Measurements from ENCODE around the gene SCYGR7.

SCYGR7 gene

GRCh38 chr2:227772932-227773331 is 44.8 kb downstream of the SCYGR7 start:
- no peaks in the 10 kb centered on the region for H3K9me3 ChIP-seq (ENCODE audit: insufficient read depth, low read length, severe bottlenecking)
- ATAC-seq (ENCODE audit: insufficient read depth, low read depth) (no peak), DNase-seq (no peak)
- TF ChIP-seq, protein P1, sequence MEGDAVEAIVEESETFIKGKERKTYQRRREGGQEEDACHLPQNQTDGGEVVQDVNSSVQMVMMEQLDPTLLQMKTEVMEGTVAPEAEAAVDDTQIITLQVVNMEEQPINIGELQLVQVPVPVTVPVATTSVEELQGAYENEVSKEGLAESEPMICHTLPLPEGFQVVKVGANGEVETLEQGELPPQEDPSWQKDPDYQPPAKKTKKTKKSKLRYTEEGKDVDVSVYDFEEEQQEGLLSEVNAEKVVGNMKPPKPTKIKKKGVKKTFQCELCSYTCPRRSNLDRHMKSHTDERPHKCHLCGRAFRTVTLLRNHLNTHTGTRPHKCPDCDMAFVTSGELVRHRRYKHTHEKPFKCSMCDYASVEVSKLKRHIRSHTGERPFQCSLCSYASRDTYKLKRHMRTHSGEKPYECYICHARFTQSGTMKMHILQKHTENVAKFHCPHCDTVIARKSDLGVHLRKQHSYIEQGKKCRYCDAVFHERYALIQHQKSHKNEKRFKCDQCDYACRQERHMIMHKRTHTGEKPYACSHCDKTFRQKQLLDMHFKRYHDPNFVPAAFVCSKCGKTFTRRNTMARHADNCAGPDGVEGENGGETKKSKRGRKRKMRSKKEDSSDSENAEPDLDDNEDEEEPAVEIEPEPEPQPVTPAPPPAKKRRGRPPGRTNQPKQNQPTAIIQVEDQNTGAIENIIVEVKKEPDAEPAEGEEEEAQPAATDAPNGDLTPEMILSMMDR (IDR thresholded peaks at IDR 0.05; ENCODE audit: borderline replicate concordance, extremely low read depth, low read length, poor library complexity, severe bottlenecking) = no peak
- no peak for TF ChIP-seq EZH2 (IDR thresholded peaks at IDR 0.05; ENCODE audit: borderline replicate concordance, low read depth, low read length, severe bottlenecking)
- H4K20me1 ChIP-seq (ENCODE audit: insufficient read depth, low read length) = no peaks in the 10 kb centered on the region
- H3K27me3 ChIP-seq (ENCODE audit: insufficient read depth, low read length, poor library complexity) = no peaks in the 10 kb centered on the region
- no peak overlapping the region for H3K4me2 ChIP-seq (ENCODE audit: insufficient read depth, low read length)
- no peak overlapping the region for H3K27ac ChIP-seq (ENCODE audit: low read length)
- H2AFZ ChIP-seq (ENCODE audit: low read depth, low read length) = no peak overlapping the region
- H3K4me1 ChIP-seq (ENCODE audit: insufficient read depth, low read length) = no peaks in the 10 kb centered on the region
- no peaks in the 10 kb centered on the region for H3K36me3 ChIP-seq (ENCODE audit: insufficient read depth, low read length)
- H3K4me3 ChIP-seq (ENCODE audit: low read depth in 1 of 2, low read length in 2 of 2) = no peak overlapping the region
- no peaks in the 10 kb centered on the region for H3K79me2 ChIP-seq (ENCODE audit: insufficient read depth, low read length)
- no peak overlapping the region for H3K9ac ChIP-seq (ENCODE audit: low read depth, low read length)

DNA sequence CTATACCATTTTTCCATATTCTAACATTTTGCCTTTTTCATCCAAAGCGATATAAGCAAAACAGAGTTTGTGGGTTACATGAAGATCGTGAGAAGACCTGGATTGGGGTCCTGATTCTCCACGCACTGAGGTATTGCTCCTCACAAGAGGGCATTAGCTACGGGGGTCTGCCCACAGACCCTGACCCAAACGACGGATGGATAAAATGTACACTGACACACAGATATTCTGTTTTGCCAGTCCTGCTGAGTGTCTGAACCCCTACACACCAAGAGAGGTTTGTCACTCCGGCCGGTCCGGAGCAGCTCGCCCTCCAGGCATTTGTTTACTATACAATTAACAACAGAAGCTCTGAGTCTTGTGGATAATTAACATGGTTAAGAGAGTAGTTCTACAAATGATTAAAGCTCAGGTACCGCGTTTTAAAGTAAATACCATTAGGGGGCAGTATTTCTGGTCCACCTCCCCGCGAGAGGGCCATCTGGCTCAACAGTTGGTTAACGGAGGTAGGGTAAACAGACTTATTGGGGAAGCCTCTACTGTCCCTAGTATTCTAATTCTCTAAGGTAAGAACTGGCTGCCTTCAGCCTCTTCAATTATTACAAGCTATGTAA is 46.0 kb downstream of the SCYGR7 start:
- Histone ChIP-seq H3K27me3 (ENCODE audit: insufficient read depth, low read length, poor library complexity) (no peaks in the 10 kb centered on the region), H3K79me2 (ENCODE audit: insufficient read depth, low read length) (no peaks in the 10 kb centered on the region), H3K27ac (ENCODE audit: low read length) (no peak overlapping the region), H3K4me2 (ENCODE audit: insufficient read depth, low read length) (no peak overlapping the region), H3K9ac (ENCODE audit: low read depth, low read length) (no peak overlapping the region), H3K36me3 (ENCODE audit: insufficient read depth, low read length) (no peaks in the 10 kb centered on the region), H4K20me1 (ENCODE audit: insufficient read depth, low read length) (no peaks in the 10 kb centered on the region), H3K4me1 (ENCODE audit: insufficient read depth, low read length) (no peaks in the 10 kb centered on the region), H3K9me3 (ENCODE audit: insufficient read depth, low read length, severe bottlenecking) (no peaks in the 10 kb centered on the region), H3K4me3 (ENCODE audit: low read depth in 1 of 2, low read length in 2 of 2) (no peak overlapping the region), H2AFZ (ENCODE audit: low read depth, low read length) (no peak overlapping the region)
- TF ChIP-seq, protein P1 (IDR thresholded peaks at IDR 0.05; ENCODE audit: borderline replicate concordance, extremely low read depth, low read length, poor library complexity, severe bottlenecking) = no peak
- TF ChIP-seq EZH2 (IDR thresholded peaks at IDR 0.05; ENCODE audit: borderline replicate concordance, low read depth, low read length, severe bottlenecking) = no peak
- DNase-seq (no peak), ATAC-seq (ENCODE audit: insufficient read depth, low read depth) (no peak)

- Histone ChIP-seq H2AFZ (ENCODE audit: low read depth, low read length) (no peak overlapping the region), H3K4me2 (ENCODE audit: insufficient read depth, low read length) (no peak overlapping the region), H3K9me3 (ENCODE audit: insufficient read depth, low read length, severe bottlenecking) (no peaks in the 10 kb centered on the region), H3K79me2 (ENCODE audit: insufficient read depth, low read length) (no peaks in the 10 kb centered on the region), H3K9ac (ENCODE audit: low read depth, low read length) (no peak overlapping the region), H3K4me3 (ENCODE audit: low read depth in 1 of 2, low read length in 2 of 2) (no peak overlapping the region), H3K4me1 (ENCODE audit: insufficient read depth, low read length) (no peaks in the 10 kb centered on the region), H3K27ac (ENCODE audit: low read length) (no peak overlapping the region), H3K27me3 (ENCODE audit: insufficient read depth, low read length, poor library complexity) (no peaks in the 10 kb centered on the region), H3K36me3 (ENCODE audit: insufficient read depth, low read length) (no peaks in the 10 kb centered on the region), H4K20me1 (ENCODE audit: insufficient read depth, low read length) (no peaks in the 10 kb centered on the region)
- TF ChIP-seq, protein P1 (IDR thresholded peaks at IDR 0.05; ENCODE audit: borderline replicate concordance, extremely low read depth, low read length, poor library complexity, severe bottlenecking) = no peak
- no peak for TF ChIP-seq EZH2 (IDR thresholded peaks at IDR 0.05; ENCODE audit: borderline replicate concordance, low read depth, low read length, severe bottlenecking)
- DNase-seq = no peak
- no peak for ATAC-seq (ENCODE audit: insufficient read depth, low read depth)
These were observed 47.0 kb downstream of the SCYGR7 start for GRCh38 chr2:227774895-227775842.

All from DND-41 (cell line).